Vagina (tissue), 2 donors: ENCODE data around the gene MYO1E. TPM values are rescaled to one million over a fixed set of nuclear protein-coding genes. Genes with fewer than 3 reads are reported as not detected.

Experiments used
- DNase-seq, 2 donors: peaks; one replicate each; pipeline ENCODE4 v3.0.0-alpha.2; 2017; ENCODE audit errors: extremely low spot score in 2 of 2
- H3K27ac ChIP-seq: fragments of 200-600 bp; sonication (generic); one replicate; pipeline ENCODE4 v1.5.1; 2019
- H3K27me3 ChIP-seq: fragments of 200-600 bp; sonication (generic); one replicate; pipeline ENCODE4 v1.5.1; 2019
- H3K36me3 ChIP-seq, 2 donors: fragments of 200-600 bp; sonication (generic); one replicate each; pipeline ENCODE4 v1.5.1; 2017 to 2019
- H3K4me1 ChIP-seq: fragments of 200-600 bp; sonication (generic); one replicate; pipeline ENCODE4 v1.5.1; 2019
- H3K4me3 ChIP-seq, 2 donors: fragments of 200-600 bp; sonication (generic); 1 replicate in 1 of 2; 2 replicates in 1 of 2; pipeline ENCODE4 v1.5.1; 2016 to 2019
- H3K9me3 ChIP-seq: fragments of 200-600 bp; sonication (generic); one replicate; pipeline ENCODE4 v1.5.1; 2019
- POLR2A ChIP-seq, 2 donors: fragments of 450-650 bp; IDR thresholded peaks; one replicate each; pipeline ENCODE4 v1.6.1; 2017; ENCODE audit warnings: antibody characterized with exemption in 2 of 2, mild to moderate bottlenecking in 2 of 2, moderate library complexity in 2 of 2
- POLR2AphosphoS5 ChIP-seq, 2 donors: sonication (generic); formaldehyde crosslinking; IDR thresholded peaks; one replicate each; pipeline ENCODE4 v1.9.0; 2017; ENCODE audit warnings: antibody characterized with exemption in 2 of 2, mild to moderate bottlenecking in 2 of 2, low read depth in 1 of 2; ENCODE audit not compliant: insufficient read depth in 1 of 2
- intact Hi-C: fragments of 100-400 bp; cut with DNase I; formaldehyde crosslinking; loops from one replicate; pipeline ENCODE4 v1.15.1; 2023
- total RNA-seq: library from RNA; depleted of rRNA; stranded (reverse); fragments of >200 nt; gene quantifications from one replicate; pipeline ENCODE4 v1.2.3, GENCODE V29; 2016
- TF ChIP-seq, protein P1 (sequence below), 3 experiments: fragments of 450-650 bp in 2 of 3; fragments of 200-600 bp in 1 of 3; sonication (generic) in 1 of 3; IDR thresholded peaks; one replicate each; pipeline ENCODE4 v1.5.1; 2017 to 2019; ENCODE audit warnings: antibody characterized with exemption in 3 of 3, mild to moderate bottlenecking in 2 of 3, moderate library complexity in 2 of 3

The MYO1E gene
- total RNA-seq, 1 donor from 2014 or later = 16.9 TPM

DNA sequence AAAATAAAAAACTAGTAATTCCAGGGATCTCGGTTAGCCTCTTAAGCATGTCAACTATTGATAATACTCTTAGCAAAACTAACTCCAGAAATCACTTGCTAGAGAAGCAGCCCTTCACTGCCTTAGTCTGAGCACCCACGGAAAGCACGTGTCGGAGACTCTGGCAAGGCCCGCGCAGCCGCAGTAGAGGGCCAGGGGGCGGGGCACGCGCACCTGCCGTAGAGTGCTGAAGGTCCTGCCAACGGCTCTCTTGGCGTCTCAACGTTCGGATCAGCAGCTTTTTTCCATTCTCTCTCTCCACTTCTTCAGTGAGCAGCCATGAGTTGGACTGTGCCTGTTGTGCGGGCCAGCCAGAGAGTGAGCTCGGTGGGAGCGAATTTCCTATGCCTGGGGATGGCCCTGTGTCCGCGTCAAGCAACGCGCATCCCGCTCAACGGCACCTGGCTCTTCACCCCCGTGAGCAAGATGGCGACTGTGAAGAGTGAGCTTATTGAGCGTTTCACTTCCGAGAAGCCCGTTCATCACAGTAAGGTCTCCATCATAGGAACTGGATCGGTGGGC lies 166.0 kb downstream of the MYO1E start, which contains the start of gene LDHAL6B:
Gene LDHAL6B (plus strand): TSS at position 221 of the 561 bp plus-strand sequence. CDS start 98 bp downstream, at position 319.
- intact Hi-C loops = no loop called here
- TF ChIP-seq, protein P1, sequence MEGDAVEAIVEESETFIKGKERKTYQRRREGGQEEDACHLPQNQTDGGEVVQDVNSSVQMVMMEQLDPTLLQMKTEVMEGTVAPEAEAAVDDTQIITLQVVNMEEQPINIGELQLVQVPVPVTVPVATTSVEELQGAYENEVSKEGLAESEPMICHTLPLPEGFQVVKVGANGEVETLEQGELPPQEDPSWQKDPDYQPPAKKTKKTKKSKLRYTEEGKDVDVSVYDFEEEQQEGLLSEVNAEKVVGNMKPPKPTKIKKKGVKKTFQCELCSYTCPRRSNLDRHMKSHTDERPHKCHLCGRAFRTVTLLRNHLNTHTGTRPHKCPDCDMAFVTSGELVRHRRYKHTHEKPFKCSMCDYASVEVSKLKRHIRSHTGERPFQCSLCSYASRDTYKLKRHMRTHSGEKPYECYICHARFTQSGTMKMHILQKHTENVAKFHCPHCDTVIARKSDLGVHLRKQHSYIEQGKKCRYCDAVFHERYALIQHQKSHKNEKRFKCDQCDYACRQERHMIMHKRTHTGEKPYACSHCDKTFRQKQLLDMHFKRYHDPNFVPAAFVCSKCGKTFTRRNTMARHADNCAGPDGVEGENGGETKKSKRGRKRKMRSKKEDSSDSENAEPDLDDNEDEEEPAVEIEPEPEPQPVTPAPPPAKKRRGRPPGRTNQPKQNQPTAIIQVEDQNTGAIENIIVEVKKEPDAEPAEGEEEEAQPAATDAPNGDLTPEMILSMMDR (IDR thresholded peaks at IDR 0.05) = no peak
- TF ChIP-seq POLR2A (IDR thresholded peaks at IDR 0.05) (no peak), POLR2AphosphoS5 (IDR thresholded peaks at IDR 0.05; ENCODE audit: insufficient read depth in 1 of 2, low read depth in 1 of 2) (no peak)
- H3K36me3 ChIP-seq = peaks cover 0 to 32% of the 10 kb centered on the region in 2 donors

DNA sequence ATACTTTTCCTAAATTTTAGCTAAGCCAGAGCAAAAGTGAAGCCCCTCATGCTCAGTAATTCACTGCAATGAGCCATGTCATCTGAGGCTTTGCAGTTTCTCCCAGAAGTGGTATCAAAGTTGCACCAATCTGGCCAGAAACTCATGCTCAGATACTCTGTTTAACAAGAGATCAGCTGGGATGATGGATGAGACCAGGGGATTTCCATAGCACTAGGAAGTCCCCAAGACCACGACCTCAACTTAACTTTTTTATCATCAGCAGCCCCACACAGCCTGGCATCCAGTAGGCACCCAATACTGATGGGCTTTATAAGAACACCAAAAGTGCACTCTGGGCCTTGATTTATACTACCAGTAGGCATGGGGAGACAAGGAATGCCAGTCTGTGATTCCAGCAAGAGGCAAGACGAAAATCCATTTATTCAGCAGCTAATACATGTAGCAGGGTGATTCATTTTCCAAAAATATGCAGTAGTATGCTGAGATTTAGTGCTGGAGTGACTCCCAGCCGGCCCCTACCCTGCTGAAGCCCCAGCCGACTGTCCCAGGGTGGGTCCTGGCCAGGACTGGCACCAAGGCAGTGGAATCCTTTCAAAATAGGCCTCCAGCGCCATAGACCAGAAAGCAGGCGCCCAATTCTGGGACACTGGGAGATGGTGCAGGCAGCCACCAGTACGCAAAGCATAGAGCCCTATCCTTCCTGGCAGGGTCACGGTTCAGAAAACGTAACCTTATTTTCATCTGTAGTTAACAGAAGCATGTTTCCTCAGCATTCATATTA lies 166.6 kb downstream of the MYO1E start:
- no peak for TF ChIP-seq POLR2AphosphoS5 (IDR thresholded peaks at IDR 0.05; ENCODE audit: insufficient read depth in 1 of 2, low read depth in 1 of 2)
- TF ChIP-seq POLR2A (IDR thresholded peaks at IDR 0.05) = no peak
- TF ChIP-seq, protein P1 (IDR thresholded peaks at IDR 0.05) = no peak
- intact Hi-C loops = no loop called here

More for the DNA sequence above, 166.0 kb downstream of the MYO1E start, which contains the start of gene LDHAL6B:
- no peak for DNase-seq
- H3K4me3 ChIP-seq = no peak within 1 kb of the TSS
- no peak within 1 kb of the TSS for H3K27ac ChIP-seq
- no peaks in the 10 kb centered on the region for H3K9me3 ChIP-seq
- no peaks in the 10 kb centered on the region for H3K27me3 ChIP-seq
- H3K4me1 ChIP-seq = no peaks in the 10 kb centered on the region

DNA sequence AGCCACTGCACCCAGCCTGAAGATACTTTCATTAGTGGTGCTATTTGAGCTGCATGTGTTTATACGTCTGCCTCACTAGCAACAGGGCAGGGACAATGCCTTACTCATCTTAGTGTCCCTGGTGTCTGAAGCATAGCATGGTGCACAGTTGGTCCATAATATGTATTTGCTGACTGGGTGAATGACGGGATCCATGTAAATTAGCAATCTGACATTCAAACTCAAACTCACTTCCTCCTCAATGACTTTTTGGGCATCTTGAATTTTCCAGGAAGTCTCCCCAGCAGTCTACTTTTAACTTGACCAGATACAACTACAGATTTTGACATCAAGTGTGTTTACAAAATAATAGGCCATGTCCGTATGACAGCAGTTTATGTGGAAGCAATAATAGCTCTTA lies 169.0 kb downstream of the MYO1E start:
- no peak overlapping the region for H3K27ac ChIP-seq
- peaks cover 0 to 37% of the 10 kb centered on the region in 2 donors for H3K36me3 ChIP-seq
- H3K4me1 ChIP-seq = peaks cover 6% of the 10 kb centered on the region
- TF ChIP-seq POLR2AphosphoS5 (IDR thresholded peaks at IDR 0.05; ENCODE audit: insufficient read depth in 1 of 2, low read depth in 1 of 2) (no peak), POLR2A (IDR thresholded peaks at IDR 0.05) (no peak)
- TF ChIP-seq, protein P1 (IDR thresholded peaks at IDR 0.05) = no peak
- H3K9me3 ChIP-seq = no peaks in the 10 kb centered on the region
- intact Hi-C loops = no loop called here
- H3K4me3 ChIP-seq = no peak overlapping the region
- H3K27me3 ChIP-seq = no peaks in the 10 kb centered on the region
- DNase-seq = no peak

More for the DNA sequence above, 166.6 kb downstream of the MYO1E start:
- peaks cover 0 to 37% of the 10 kb centered on the region in 2 donors for H3K36me3 ChIP-seq
- no peaks in the 10 kb centered on the region for H3K27me3 ChIP-seq
- no peak for DNase-seq
- H3K4me1 ChIP-seq = no peaks in the 10 kb centered on the region
- no peaks in the 10 kb centered on the region for H3K9me3 ChIP-seq
- no peak overlapping the region for H3K4me3 ChIP-seq
- no peak overlapping the region for H3K27ac ChIP-seq

DNA sequence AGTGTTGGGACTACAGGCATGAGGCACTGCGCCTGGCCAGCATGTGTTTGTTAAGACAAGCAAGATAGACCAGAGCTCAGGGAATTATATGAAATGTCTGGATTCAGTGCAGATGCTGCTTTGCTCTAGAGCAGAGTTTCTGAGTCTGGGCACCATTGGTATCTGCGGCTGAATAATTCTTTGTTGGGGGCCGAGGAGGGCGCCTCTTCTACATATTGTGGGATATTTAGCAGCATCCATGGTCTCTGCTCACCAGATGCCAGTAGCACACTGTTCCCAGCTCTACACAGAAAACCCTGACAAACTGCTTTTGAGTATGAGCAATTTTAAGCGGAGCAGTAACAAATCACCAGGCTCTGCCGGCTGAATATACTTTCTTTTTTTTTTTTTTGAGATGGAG lies 169.7 kb downstream of the MYO1E start:
- no peaks in the 10 kb centered on the region for H3K9me3 ChIP-seq
- H3K27ac ChIP-seq = no peak overlapping the region
- intact Hi-C loops = no loop called here
- H3K4me3 ChIP-seq = no peak overlapping the region
- TF ChIP-seq, protein P1 (IDR thresholded peaks at IDR 0.05) = no peak
- TF ChIP-seq POLR2A (IDR thresholded peaks at IDR 0.05) = no peak
- TF ChIP-seq POLR2AphosphoS5 (IDR thresholded peaks at IDR 0.05; ENCODE audit: insufficient read depth in 1 of 2, low read depth in 1 of 2) = no peak
- no peak for DNase-seq
- no peaks in the 10 kb centered on the region for H3K27me3 ChIP-seq
- H3K4me1 ChIP-seq = peaks cover 6% of the 10 kb centered on the region
- peaks cover 0 to 37% of the 10 kb centered on the region in 2 donors for H3K36me3 ChIP-seq

DNA sequence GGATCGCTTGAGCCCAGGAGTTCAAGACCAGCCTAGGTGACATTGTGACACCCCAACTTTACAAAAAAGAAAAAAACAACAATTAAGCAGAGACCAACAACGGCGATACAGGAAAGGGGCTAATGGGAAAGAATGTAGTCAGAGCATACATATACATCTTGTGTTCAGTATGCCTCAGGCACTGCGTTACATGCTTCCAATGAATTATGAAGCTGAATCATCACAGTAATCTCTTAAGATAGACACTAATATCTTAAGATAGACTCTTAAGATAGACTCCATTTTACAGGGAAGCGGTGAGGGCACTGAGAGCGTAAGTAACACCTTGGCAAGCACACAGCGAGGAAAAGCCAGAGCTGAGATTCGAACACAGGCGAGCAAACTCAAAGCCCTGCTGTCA lies 172.1 kb downstream of the MYO1E start:
- Histone ChIP-seq H3K36me3 (peaks cover 0 to 21% of the 10 kb centered on the region in 2 donors), H3K4me3 (no peak overlapping the region), H3K9me3 (no peaks in the 10 kb centered on the region), H3K27ac (peak overlapping the region; percentile 56), H3K27me3 (no peaks in the 10 kb centered on the region), H3K4me1 (peaks cover 6% of the 10 kb centered on the region)
- TF ChIP-seq POLR2AphosphoS5 (IDR thresholded peaks at IDR 0.05; ENCODE audit: insufficient read depth in 1 of 2, low read depth in 1 of 2) = no peak
- no peak for TF ChIP-seq POLR2A (IDR thresholded peaks at IDR 0.05)
- TF ChIP-seq, protein P1 (IDR thresholded peaks at IDR 0.05) = no peak
- intact Hi-C loops = no loop called here
- DNase-seq = no peak
